Vagina (tissue), 2 donors: Measurements from ENCODE around the gene ASPSCR1.

Source experiments
- POLR2A ChIP-seq, 2 donors: fragments of 450-650 bp; IDR thresholded peaks; one replicate each; pipeline ENCODE4 v1.6.1; 2017; ENCODE audit warnings: antibody characterized with exemption in 2 of 2, mild to moderate bottlenecking in 2 of 2, moderate library complexity in 2 of 2
- TF ChIP-seq, protein P1 (sequence below), 3 experiments: fragments of 450-650 bp in 2 of 3; fragments of 200-600 bp in 1 of 3; sonication (generic) in 1 of 3; IDR thresholded peaks; one replicate each; pipeline ENCODE4 v1.5.1; 2017 to 2019; ENCODE audit warnings: antibody characterized with exemption in 3 of 3, mild to moderate bottlenecking in 2 of 3, moderate library complexity in 2 of 3

GRCh38 chr17:82007228-82007494 is 29.7 kb downstream of the ASPSCR1 start:
- TF ChIP-seq POLR2A (IDR thresholded peaks at IDR 0.05), result no peak
- TF ChIP-seq, protein P1, sequence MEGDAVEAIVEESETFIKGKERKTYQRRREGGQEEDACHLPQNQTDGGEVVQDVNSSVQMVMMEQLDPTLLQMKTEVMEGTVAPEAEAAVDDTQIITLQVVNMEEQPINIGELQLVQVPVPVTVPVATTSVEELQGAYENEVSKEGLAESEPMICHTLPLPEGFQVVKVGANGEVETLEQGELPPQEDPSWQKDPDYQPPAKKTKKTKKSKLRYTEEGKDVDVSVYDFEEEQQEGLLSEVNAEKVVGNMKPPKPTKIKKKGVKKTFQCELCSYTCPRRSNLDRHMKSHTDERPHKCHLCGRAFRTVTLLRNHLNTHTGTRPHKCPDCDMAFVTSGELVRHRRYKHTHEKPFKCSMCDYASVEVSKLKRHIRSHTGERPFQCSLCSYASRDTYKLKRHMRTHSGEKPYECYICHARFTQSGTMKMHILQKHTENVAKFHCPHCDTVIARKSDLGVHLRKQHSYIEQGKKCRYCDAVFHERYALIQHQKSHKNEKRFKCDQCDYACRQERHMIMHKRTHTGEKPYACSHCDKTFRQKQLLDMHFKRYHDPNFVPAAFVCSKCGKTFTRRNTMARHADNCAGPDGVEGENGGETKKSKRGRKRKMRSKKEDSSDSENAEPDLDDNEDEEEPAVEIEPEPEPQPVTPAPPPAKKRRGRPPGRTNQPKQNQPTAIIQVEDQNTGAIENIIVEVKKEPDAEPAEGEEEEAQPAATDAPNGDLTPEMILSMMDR (IDR thresholded peaks at IDR 0.05), result no peak
